Kidney capillary endothelial cell (primary cell): ENCODE measurements around the gene MRPL27.

Experiments
- DNase-seq: peaks from one replicate; pipeline ENCODE4 v3.0.0-alpha.2; 2018; ENCODE audit warnings: low spot score

The MRPL27 gene

GRCh38 chr17:50386510-50386909 lies 13.5 kb upstream of the MRPL27 start:
- DNase-seq = no peak

DNA sequence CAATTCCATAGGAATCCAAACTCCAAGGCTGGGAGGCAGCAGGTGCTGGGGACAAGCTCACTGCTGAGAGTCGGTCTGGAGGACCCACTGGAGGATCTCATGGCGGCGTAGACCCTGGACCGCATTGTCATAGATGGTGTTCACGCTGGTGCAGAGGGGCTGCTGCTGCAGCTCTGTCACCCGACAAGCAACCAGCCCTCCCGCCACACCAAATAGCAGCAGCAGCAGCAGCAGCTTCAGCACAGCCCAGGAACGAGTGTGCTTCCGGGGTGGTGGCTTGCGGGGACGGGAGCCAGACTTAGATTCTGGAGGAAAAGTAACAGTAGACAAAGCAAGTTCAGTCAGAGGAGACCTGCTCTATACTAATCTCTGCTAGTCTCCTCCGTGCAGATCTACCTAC lies 9.9 kb upstream of the MRPL27 start:
- no peak for DNase-seq

DNA sequence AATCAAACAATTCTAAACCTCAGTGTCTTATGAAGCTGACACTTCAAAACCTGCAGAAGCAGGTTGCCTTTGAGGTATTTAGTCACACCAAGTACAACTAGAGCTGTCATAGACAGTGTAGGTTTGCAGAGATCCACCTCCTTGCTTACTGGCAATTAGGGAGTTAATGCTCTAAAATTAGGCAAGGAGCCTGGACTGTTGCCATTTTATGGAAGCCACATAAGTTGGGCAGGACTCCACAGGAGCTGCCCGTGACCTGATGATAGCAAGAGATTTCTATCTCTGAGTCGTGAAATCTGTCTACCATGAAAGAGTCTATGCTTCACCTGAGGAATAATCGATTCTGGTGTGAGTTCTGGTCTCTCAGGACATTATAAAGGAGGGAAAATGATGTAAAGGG lies 8.9 kb upstream of the MRPL27 start:
- DNase-seq = no peak

DNA sequence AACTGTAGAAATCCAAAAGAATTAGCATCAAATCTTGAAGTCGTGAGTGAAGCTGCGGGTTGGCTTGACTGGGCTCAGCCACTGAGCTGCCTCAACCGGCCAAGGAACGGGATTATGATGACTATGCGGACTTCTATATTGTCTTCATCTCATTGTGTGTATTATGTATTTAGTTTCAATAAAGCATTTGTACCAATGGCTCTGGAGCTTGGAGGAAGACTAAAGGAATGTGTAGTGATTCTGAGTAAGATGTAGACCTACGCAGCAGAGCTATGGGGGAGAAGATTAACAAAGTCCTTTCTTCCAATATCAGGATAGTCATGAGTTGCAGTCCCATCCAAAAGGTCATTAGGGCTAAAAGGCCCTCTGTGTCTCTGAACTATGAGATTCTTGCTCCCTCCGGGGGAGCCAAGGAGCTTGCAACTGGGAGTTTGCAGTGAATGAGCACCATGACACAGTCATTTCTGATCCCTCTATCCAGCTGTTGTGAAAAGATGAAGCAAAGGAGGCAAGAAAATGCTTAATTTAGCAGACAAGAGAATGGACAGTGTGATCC lies 8.4 kb upstream of the MRPL27 start:
- DNase-seq = no peak

DNA sequence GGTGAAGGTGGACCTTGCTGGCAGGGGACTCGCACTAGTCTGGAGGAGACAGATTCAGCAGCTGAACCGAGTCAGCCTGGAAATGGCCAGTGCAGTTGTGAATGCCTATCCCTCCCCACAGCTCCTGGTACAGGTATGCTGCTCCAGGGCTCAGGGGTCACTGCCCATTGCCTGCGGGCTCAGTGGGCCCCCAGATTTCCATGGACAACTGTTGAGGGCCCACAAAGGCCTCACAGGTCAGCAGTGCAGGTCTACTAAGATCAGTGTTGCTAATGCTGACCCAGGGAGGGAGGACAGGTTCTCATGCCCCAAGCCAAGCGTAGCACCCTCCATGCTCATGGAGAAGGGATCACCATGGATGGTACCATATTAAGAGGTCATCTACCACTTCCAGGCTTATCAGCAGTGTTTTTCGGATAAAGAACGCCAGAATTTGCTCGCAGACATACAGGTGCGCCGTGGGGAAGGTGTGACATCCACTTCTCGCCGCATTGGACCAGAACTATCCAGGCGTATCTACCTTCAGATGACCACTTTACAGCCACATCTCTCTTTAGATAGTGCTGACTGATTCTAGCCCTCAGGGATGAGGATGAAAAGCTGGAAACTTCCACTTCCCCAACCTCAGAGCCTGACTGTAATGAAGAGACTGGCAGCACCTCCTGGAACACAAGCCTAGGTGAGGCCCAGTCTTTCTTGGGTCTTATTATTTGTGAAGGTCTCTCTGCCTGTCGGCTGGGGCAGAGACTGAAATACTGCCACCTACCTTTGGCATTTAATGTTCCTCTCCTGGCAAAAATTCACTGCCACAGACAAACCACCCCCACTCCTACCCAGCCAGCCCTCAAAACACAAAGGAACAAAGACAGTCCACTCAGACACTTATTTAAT lies 7.6 kb upstream of the MRPL27 start:
- no peak for DNase-seq

GRCh38 chr17:50379351-50380132 lies 6.6 kb upstream of the MRPL27 start:
- DNase-seq = no peak

DNA sequence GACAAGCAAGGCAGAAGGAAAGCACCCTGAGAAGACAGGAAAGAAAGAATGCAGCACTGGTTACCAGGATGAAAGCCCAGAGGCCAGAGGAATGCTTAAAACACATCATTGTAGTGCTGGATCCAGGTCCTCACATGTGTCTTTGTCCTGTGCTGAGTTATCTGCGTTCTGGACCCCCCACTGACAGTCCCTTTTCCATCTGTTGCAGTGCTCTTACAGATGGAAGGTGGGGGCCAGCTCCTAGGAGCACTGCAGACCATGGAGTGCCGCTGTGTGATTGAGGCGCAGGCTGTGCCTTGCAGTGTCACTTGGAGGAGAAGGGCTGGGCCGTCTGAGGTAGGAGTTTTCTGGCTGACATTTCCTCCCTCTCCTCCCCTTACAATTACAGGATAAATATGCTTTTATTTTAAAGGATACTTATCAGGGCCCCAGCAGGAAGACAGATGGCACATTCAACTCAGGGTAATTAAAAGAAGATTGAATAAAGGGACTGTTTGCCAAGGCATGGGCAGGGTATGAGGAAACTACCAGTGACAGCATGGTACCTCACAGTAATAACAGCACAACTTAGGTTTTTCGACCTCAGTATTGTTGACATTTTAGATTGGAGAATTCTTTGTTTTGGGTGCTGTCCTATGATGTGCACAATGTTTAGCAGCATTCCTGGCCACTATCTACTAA lies 3.0 kb upstream of the MRPL27 start:
- no peak for DNase-seq

- DNase-seq = no peak
These were observed 721 bp upstream of the MRPL27 start for GRCh38 chr17:50373705-50374104.

GRCh38 chr17:50372222-50372757 lies 694 bp downstream of the MRPL27 start:
- no peak for DNase-seq

DNA sequence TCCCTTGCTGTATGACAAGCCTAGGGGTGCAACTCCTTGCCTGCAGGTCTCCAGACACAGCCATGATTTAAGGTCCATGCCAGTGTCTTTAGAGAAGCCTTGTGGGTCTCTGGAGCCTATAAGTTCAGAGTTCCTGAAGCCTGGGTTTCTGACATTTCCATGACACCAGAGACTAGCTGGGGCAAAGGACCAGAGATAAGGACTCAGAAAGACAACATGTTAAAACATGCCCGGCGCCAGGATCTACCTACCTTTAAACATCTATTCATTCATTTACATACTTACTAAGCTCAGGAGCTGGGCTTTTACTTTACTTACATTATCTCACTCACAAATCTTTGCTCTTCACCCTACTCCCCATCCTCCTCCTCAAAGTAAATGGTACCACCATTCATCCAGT lies 1.5 kb downstream of the MRPL27 start:
- DNase-seq = no peak

GRCh38 chr17:50370052-50370451 lies 2.9 kb downstream of the MRPL27 start:
- DNase-seq = no peak

GRCh38 chr17:50367401-50367800 lies 5.6 kb downstream of the MRPL27 start:
- DNase-seq = no peak

DNA sequence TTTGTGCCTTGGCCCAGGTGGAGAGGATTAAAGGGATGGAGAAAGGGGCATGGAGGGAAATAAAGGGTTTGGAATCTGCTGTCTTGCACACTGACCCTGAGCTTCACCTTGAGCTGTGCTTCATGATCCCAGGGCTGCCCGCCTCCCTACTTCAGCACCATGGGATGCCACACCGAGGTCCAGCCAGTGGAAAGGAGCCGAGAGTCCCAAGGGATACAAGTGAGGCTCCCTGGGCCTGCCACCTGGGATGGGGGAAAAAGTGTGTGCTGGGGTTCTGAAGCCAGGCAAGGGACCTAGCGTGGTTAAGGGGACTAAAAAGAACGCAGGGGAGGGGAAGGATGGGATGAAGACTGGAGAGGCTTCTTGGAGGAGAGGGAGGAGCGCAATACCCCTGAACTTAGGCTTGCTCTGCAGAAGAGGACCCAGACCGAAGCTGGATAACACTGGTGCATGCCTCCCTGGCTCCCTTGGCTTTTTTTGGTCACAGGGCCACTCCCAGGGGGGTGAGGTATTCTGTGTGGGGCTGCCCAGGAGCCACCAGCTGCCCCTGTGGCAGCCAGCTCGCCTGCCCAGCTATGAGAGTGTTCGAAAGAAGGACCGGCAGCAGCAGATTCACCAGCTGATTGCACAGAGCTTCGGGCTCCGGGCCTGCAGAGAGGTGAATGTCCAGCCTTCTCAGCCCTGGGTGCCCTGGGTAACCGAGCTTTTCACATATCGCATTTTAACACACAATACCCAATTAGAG lies 7.2 kb downstream of the MRPL27 start:
- DNase-seq = no peak

DNA sequence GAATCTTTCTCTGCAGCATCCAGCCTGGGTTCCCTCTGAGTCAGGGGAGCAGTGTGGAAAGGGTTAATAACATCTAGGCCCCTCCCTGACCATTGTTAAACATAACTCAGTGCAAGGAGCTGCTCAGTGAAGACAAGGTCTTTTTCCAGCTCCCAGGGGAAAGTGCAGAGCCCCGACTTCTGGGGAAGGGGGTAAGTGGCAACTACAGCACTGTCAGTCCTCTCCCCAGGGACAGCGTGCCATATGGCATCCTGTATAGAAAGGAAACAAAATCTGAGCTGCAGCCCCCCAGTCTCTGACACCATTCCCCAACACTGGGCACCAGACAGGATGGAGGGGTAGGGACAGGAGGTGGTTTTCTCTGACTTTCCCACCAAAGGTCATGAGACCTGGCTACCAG lies 7.8 kb downstream of the MRPL27 start:
- DNase-seq = no peak

GRCh38 chr17:50364715-50365114 lies 8.3 kb downstream of the MRPL27 start:
- DNase-seq = no peak

DNA sequence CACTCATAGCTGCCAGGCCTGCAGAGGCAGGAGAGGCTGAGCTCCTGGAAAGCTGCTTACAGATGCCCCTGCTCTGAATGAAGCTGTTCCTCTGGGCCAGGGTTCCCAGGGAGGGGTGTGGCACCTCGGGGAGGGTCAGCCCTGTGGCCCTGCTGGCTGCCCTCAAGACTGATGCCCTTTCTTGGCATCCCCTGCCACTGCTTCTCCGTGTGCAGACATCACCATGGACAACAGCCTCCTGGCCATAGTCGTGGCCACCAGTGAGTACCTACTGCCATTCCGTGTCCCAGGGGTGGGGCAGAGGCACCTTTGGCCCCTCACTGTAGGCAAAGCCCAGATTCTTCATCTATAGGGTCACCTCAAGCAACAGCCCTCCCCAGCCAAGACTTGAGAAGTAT lies 8.9 kb downstream of the MRPL27 start:
- no peak for DNase-seq

- DNase-seq = no peak
These were observed 9.5 kb downstream of the MRPL27 start for GRCh38 chr17:50363217-50364060.

- no peak for DNase-seq
These were observed 10.3 kb downstream of the MRPL27 start for GRCh38 chr17:50362661-50363060.

DNA sequence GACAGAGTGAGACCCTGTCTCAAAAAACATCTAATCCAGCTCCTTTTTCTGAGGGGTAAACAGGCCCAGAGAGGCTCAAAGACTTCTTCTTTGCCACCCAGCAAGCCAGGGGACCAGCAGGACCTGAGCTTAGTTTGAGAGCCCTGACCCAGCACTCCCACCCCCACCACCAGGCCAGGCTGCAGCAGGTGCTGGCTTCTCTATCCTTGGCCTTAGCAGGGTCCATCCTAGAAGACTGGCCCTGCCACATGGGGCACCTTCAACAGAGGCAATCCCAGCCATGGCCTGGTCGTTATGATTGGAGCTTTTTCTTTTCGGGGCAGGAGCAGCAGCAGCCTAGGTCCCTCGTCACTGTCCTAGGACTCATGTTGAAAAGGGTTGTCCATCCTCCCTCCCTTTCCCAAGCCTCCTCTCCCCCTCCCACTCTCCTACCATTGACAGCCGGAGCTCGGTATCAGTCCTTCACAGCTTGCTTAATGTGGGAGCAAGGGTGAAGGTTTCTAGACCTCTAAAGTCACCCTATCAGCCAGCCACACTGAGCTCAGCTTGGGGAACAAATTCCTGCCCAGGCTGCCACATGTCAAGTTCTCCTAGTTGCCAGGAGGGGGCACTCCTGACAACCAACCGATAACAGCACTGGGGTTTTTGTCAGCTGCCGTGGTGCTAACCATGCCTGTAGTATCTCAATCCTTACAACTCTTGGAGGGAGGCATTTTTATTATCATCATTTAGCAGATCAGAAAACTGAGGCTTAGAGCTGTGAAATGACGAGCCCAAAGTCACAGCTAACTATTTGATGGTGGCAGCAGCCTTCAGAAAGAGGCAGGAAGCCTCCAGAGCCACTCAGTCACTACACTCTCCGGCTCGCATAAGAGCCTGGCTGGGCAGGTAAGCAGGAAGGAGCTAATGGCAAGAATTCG lies 11.2 kb downstream of the MRPL27 start:
- DNase-seq = peak; percentile 51
